HCT116 (cell line): ENCODE results near the gene SDC1. TPM values are rescaled to one million over a fixed set of nuclear protein-coding genes. Genes with fewer than 3 reads are reported as not detected.

Experiments used
- ATAC-seq: fragments of 200-7000 bp; cut with Tn5 transposase; 2 replicates; pipeline ENCODE4 v1.9.1; 2020; ENCODE audit warnings: mild to moderate bottlenecking, moderate library complexity
- BruUV-seq: library from RNA; stranded (reverse); fragments of 400-500 nt; replicated peaks from 2 replicates; lab custom pipeline; 2021; lab: Mats Ljungman, UMichigan
- CTCF ChIA-PET: fragments of 300-600 bp; sonication (Branson Sonifier 250); formaldehyde crosslinking; loops from one replicate; lab custom pipeline; 2021; ENCODE audit warnings: antibody characterized with exemption; lab: Charles Lee
- POLR2A ChIA-PET: fragments of 300-600, 350-600 bp; sonication (Branson Sonifier 250); formaldehyde crosslinking; loops from one replicate; lab custom pipeline; 2021; ENCODE audit warnings: antibody characterized with exemption; lab: Charles Lee
- RAD21 ChIA-PET, 2 experiments: fragments of 300-600 bp; sonication (Branson Sonifier 250); formaldehyde crosslinking; loops; one replicate each; lab custom pipeline; 2023; ENCODE audit warnings: low total read pairs in 2 of 2; ENCODE audit not compliant: uncharacterized antibody in 2 of 2, unreplicated experiment in 2 of 2, low non-redundant PET in 1 of 2; lab: Charles Lee
- DNase-seq: peaks from one replicate; pipeline ENCODE4 v3.0.0-alpha.2; 2010; ENCODE audit warnings: low read depth, low spot score
- H2AFZ ChIP-seq: fragments of 200-600 bp; shearing (Covaris generic), sonication (generic); 2 replicates; pipeline ENCODE4 v1.6.1; 2017; ENCODE audit warnings: low read depth, mixed run types, mixed read lengths, antibody characterized with exemption, low read length; ENCODE audit not compliant: poor library complexity, severe bottlenecking
- H3K27ac ChIP-seq: 2 replicates; pipeline ENCODE4 v1.5.1; 2012; ENCODE audit warnings: low read depth, low read length
- H3K27me3 ChIP-seq: fragments of 200-600 bp; sonication (generic); 2 replicates; pipeline ENCODE4 v1.6.1; 2016; ENCODE audit warnings: mixed run types, low read length, mixed read lengths; ENCODE audit not compliant: insufficient read depth
- H3K36me3 ChIP-seq, 2 experiments: fragments of 200-500 bp in 1 of 2; fragments of 200-600 bp in 1 of 2; sonication (Bioruptor generic) in 1 of 2; sonication (generic) in 1 of 2; 2 replicates each; pipeline versions ENCODE4 v1.5.1 to v1.6.1; 2014 to 2016; ENCODE audit warnings: low read length in 2 of 2, inconsistent platforms in 1 of 2, mixed read lengths in 1 of 2, mixed run types in 1 of 2; ENCODE audit not compliant: insufficient read depth in 2 of 2, control insufficient read depth in 1 of 2
- H3K4me1 ChIP-seq, 2 experiments: fragments of 200-600 bp in 1 of 2; sonication (generic) in 1 of 2; 2 replicates each; pipeline versions ENCODE4 v1.5.1 to v1.6.1; 2012 to 2017; ENCODE audit warnings: low read length in 2 of 2, inconsistent platforms in 1 of 2, mild to moderate bottlenecking in 1 of 2, mixed read lengths in 1 of 2, mixed run types in 1 of 2, moderate library complexity in 1 of 2; ENCODE audit not compliant: insufficient read depth in 2 of 2, control insufficient read depth in 1 of 2
- H3K4me2 ChIP-seq: fragments of 200-600 bp; sonication (generic); 2 replicates; pipeline ENCODE4 v1.6.1; 2017; ENCODE audit warnings: mixed run types, low read length, mixed read lengths
- H3K4me3 ChIP-seq, 2 experiments: fragments of 200-600 bp in 1 of 2; sonication (generic) in 1 of 2; replicated peaks in 1 of 2; 2 replicates each; pipeline ENCODE4 v1.5.1; 2011 to 2016; ENCODE audit warnings: low read length in 2 of 2, control low read depth in 1 of 2, low read depth in 1 of 2, mild to moderate bottlenecking in 1 of 2, mixed read lengths in 1 of 2, mixed run types in 1 of 2
- H3K79me2 ChIP-seq: fragments of 200-600 bp; sonication (generic); 2 replicates; pipeline ENCODE4 v1.6.1; 2017; ENCODE audit warnings: mild to moderate bottlenecking, mixed run types, low read length, moderate library complexity, mixed read lengths; ENCODE audit not compliant: insufficient read depth
- H3K9ac ChIP-seq: fragments of 200-600 bp; sonication (generic); 2 replicates; pipeline ENCODE4 v1.6.1; 2016; ENCODE audit warnings: low read length, mixed read lengths
- H3K9me2 ChIP-seq: fragments of 200-600 bp; sonication (generic), shearing (Covaris generic); 2 replicates; pipeline ENCODE4 v1.6.1; 2017; ENCODE audit warnings: mixed run types, mild to moderate bottlenecking, moderate library complexity; ENCODE audit not compliant: insufficient read depth
- H3K9me3 ChIP-seq, 2 experiments: fragments of 200-500 bp in 1 of 2; fragments of 200-600 bp in 1 of 2; sonication (Bioruptor generic) in 1 of 2; sonication (generic) in 1 of 2; 2 replicates each; pipeline ENCODE4 v1.6.1; 2014 to 2017; ENCODE audit warnings: low read length in 2 of 2, mixed read lengths in 2 of 2, inconsistent platforms in 1 of 2, low read depth in 1 of 2, mild to moderate bottlenecking in 1 of 2, mixed run types in 1 of 2, moderate library complexity in 1 of 2; ENCODE audit not compliant: control insufficient read depth in 1 of 2, insufficient read depth in 1 of 2
- H4K20me1 ChIP-seq: fragments of 200-600 bp; sonication (generic), shearing (Covaris generic); 2 replicates; pipeline ENCODE4 v1.6.1; 2017; ENCODE audit warnings: mixed run types, mild to moderate bottlenecking, moderate library complexity; ENCODE audit not compliant: insufficient read depth
- ATF3 ChIP-seq: IDR thresholded peaks from 2 replicates; pipeline ENCODE4 v1.6.1; 2012
- CEBPB ChIP-seq: IDR thresholded peaks from 2 replicates; pipeline ENCODE4 v1.6.1; 2012; ENCODE audit warnings: low read depth
- EGR1 ChIP-seq: IDR thresholded peaks from 2 replicates; pipeline ENCODE4 v1.6.1; 2012; ENCODE audit warnings: low read depth
- FOSL1 ChIP-seq: IDR thresholded peaks from 2 replicates; pipeline ENCODE4 v1.6.1; 2012; ENCODE audit warnings: low read depth
- JUND ChIP-seq: IDR thresholded peaks from 2 replicates; pipeline ENCODE4 v1.6.1; 2012
- MAX ChIP-seq: IDR thresholded peaks from 2 replicates; pipeline ENCODE4 v1.6.1; 2012
- POLR2A ChIP-seq: IDR thresholded peaks from 2 replicates; pipeline ENCODE4 v1.7.0; 2011; ENCODE audit warnings: borderline replicate concordance; ENCODE audit not compliant: insufficient read depth, insufficient read length; ENCODE audit errors: extremely low read depth
- REST ChIP-seq: IDR thresholded peaks from 2 replicates; pipeline ENCODE4 v1.6.1; 2012; ENCODE audit warnings: low read depth
- SP1 ChIP-seq: IDR thresholded peaks from 2 replicates; pipeline ENCODE4 v1.6.1; 2012; ENCODE audit warnings: low read depth
- TCF7L2 ChIP-seq: IDR thresholded peaks from 2 replicates; pipeline ENCODE4 v1.7.0; 2011; ENCODE audit warnings: borderline replicate concordance, inconsistent platforms; ENCODE audit not compliant: insufficient read depth, insufficient read length; ENCODE audit errors: extremely low read depth
- ZBTB33 ChIP-seq: IDR thresholded peaks from 2 replicates; pipeline ENCODE4 v1.6.1; 2011; ENCODE audit warnings: mild to moderate bottlenecking, low read length, moderate library complexity; ENCODE audit not compliant: insufficient replicate concordance; ENCODE audit errors: extremely low read depth
- ZNF274 ChIP-seq: fragments of 200-500 bp; sonication (Bioruptor generic); IDR thresholded peaks from 2 replicates; pipeline ENCODE4 v1.6.1; 2014; ENCODE audit warnings: mild to moderate bottlenecking, low read depth, low read length, inconsistent platforms
- intact Hi-C: fragments of 100-400 bp; cut with micrococcal nuclease; formaldehyde crosslinking; loops from 2 replicates; pipeline ENCODE4 v1.10.0; 2022
- total RNA-seq: library from RNA; stranded (reverse); gene quantifications from one replicate; pipeline ENCODE4 v1.2.1, GENCODE V29; 2021; ENCODE audit not compliant: unreplicated experiment
- TF ChIP-seq, protein P1 (sequence below), 3 experiments: fragments of 200-600 bp in 1 of 3; sonication (generic) in 1 of 3; IDR thresholded peaks in 2 of 3; conservative IDR thresholded peaks in 1 of 3; 2 replicates each; pipeline ENCODE4 v1.5.1; 2012 to 2017; ENCODE audit warnings: low read depth in 2 of 3, low read length in 2 of 3, antibody characterized with exemption in 1 of 3, borderline replicate concordance in 1 of 3, control low read depth in 1 of 3, mild to moderate bottlenecking in 1 of 3, mixed read lengths in 1 of 3, mixed run types in 1 of 3, moderate library complexity in 1 of 3; ENCODE audit not compliant: insufficient read depth in 1 of 3

SDC1 gene
- total RNA-seq, 1 experiment from 2014 or later, result 32.0 TPM

DNA sequence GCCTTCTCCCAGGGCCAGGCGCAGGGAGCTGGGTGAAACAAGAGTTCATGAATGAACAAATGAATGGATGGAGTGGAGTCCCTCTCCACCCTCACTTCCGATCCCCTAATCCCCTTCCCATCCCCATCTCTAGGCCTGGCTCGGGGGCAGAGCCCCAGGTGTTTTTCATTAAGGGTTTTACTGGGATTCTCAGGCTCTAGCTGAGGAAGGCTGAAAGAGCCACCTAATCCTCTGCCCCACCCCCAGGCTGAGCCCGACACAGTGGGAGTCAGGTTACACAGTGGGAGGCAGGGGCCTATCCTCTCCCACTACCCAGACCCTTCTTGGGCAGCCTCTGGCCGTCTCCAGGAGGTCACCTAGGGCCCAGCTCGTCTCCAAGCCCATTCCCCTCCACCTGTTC lies 36.1 kb downstream of the SDC1 start:
- RAD21 ChIA-PET, result no interaction called here
- POLR2A ChIA-PET, result no interaction called here
- Histone ChIP-seq H3K9me2 (no peaks in the 10 kb centered on the region), H3K79me2 (no peaks in the 10 kb centered on the region), H3K27me3 (no peaks in the 10 kb centered on the region), H3K27ac (no peak overlapping the region), H4K20me1 (no peaks in the 10 kb centered on the region), H3K4me1 (peaks cover 3 to 27% of the 10 kb centered on the region in 2 experiments; a peak in 3 of 4 replicates), H3K9me3 (no peaks in the 10 kb centered on the region), H3K4me3 (no peak overlapping the region), H3K36me3 (no peaks in the 10 kb centered on the region), H2AFZ (no peak overlapping the region), H3K4me2 (no peak overlapping the region), H3K9ac (no peak overlapping the region)
- intact Hi-C loops, result no loop called here
- TF ChIP-seq JUND (no peak), MAX (no peak), EGR1 (no peak), ATF3 (no peak), FOSL1 (no peak), POLR2A (no peak), CEBPB (no peak), ZNF274 (no peak), REST (no peak), TCF7L2 (no peak), ZBTB33 (no peak), SP1 (no peak)
- TF ChIP-seq, protein P1, sequence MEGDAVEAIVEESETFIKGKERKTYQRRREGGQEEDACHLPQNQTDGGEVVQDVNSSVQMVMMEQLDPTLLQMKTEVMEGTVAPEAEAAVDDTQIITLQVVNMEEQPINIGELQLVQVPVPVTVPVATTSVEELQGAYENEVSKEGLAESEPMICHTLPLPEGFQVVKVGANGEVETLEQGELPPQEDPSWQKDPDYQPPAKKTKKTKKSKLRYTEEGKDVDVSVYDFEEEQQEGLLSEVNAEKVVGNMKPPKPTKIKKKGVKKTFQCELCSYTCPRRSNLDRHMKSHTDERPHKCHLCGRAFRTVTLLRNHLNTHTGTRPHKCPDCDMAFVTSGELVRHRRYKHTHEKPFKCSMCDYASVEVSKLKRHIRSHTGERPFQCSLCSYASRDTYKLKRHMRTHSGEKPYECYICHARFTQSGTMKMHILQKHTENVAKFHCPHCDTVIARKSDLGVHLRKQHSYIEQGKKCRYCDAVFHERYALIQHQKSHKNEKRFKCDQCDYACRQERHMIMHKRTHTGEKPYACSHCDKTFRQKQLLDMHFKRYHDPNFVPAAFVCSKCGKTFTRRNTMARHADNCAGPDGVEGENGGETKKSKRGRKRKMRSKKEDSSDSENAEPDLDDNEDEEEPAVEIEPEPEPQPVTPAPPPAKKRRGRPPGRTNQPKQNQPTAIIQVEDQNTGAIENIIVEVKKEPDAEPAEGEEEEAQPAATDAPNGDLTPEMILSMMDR (IDR thresholded peaks at IDR 0.05 in 2 of 3, conservative IDR thresholded peaks at IDR 0.05 in 1 of 3; ENCODE audit: borderline replicate concordance in 1 of 3, insufficient read depth in 1 of 3, low read depth in 2 of 3, low read length in 2 of 3), result no peak
- CTCF ChIA-PET, result no interaction called here
- no TSS peak for BruUV-seq
- DNase-seq (no peak), ATAC-seq (no peak)
